ENCODE measurements around the gene INTS1. TPM values are rescaled to one million over a fixed set of nuclear protein-coding genes. Genes with fewer than 3 reads are reported as not detected.
A peak's percentile ranks its signal among the peaks of the same experiment; 100 is the strongest.

Gene INTS1
- polyA plus RNA-seq, 3 donors = 5.5 to 64.3 (median 7.3) TPM

GRCh38 chr7:1536743-1537534, 32.8 kb upstream of the INTS1 start:
- H3K36me3 Mint-ChIP-seq = peaks cover 24 to 49% of the 10 kb centered on the region in 2 donors
- no peak overlapping the region for H2AFZ ChIP-seq (ENCODE audit: insufficient read depth, low read depth, low read length, poor library complexity, severe bottlenecking)
- H3K79me2 ChIP-seq (ENCODE audit: insufficient read depth, low read length) = peaks cover 60% of the 10 kb centered on the region
- intact Hi-C loops (cut with micrococcal nuclease) = loop anchor here in 1 of 2 donors (10.0 kb wide), 1 partner anchor 988 kb away; no protein-coding TSS in a partner anchor
- H4K20me1 ChIP-seq (ENCODE audit: insufficient read depth, low read length) = peaks cover 95% of the 10 kb centered on the region
- peaks cover 24% of the 10 kb centered on the region for H3K4me1 Mint-ChIP-seq
- no peak overlapping the region for H3K4me3 ChIP-seq (replicated peaks in 1 of 3; ENCODE audit: low read depth in 2 of 3, low read length in 3 of 3)
- no peaks in the 10 kb centered on the region for H3K9me3 Mint-ChIP-seq
- H3K27ac Mint-ChIP-seq = peak overlapping the region in 1 of 7 donors; percentile 40
- no peak overlapping the region for H3K4me3 Mint-ChIP-seq
- no peak overlapping the region for H3K4me2 ChIP-seq (replicated peaks; ENCODE audit: extremely low read depth, low read length, poor library complexity, severe bottlenecking)
- TF ChIP-seq CTCF (IDR thresholded peaks at IDR 0.05) = no peak
- H3K27me3 ChIP-seq (ENCODE audit: control insufficient read depth in 2 of 2, insufficient read depth in 2 of 2, low read length in 2 of 2) = no peaks in the 10 kb centered on the region
- DNase-seq = no peak
- H3K9ac ChIP-seq (ENCODE audit: insufficient read depth, low read length, poor library complexity, severe bottlenecking) = no peak overlapping the region
- peaks cover 21 to 22% of the 10 kb centered on the region in 2 donors for H3K4me1 ChIP-seq (ENCODE audit: control insufficient read depth in 1 of 2, insufficient read depth in 2 of 2, low read length in 2 of 2)
- H3K27me3 Mint-ChIP-seq (ENCODE audit: low read depth in 3 of 3) = peaks cover 0 to 4% (median 0%) of the 10 kb centered on the region in 3 donors
- H3K27ac ChIP-seq (ENCODE audit: low read depth in 1 of 2, low read length in 2 of 2) = no peak overlapping the region
- peaks cover 46 to 53% of the 10 kb centered on the region in 2 donors for H3K36me3 ChIP-seq (replicated peaks in 1 of 2; ENCODE audit: control insufficient read depth in 1 of 2, insufficient read depth in 2 of 2, low read length in 2 of 2)
- WGBS (ENCODE audit: insufficient coverage) = 91% methylated on average over 46 of the region's 52 CpGs
- no peaks in the 10 kb centered on the region for H3K9me3 ChIP-seq (replicated peaks in 1 of 2; ENCODE audit: control insufficient read depth in 1 of 2, insufficient read depth in 1 of 2, low read length in 2 of 2)

GRCh38 chr7:1536455-1536742, 32.2 kb upstream of the INTS1 start:
- intact Hi-C loops (cut with micrococcal nuclease) = loop anchor here in 1 of 2 donors (10.0 kb wide), 1 partner anchor 988 kb away; no protein-coding TSS in a partner anchor
- Histone ChIP-seq H3K79me2 (ENCODE audit: insufficient read depth, low read length) (peaks cover 66% of the 10 kb centered on the region), H3K36me3 (replicated peaks in 1 of 2; ENCODE audit: control insufficient read depth in 1 of 2, insufficient read depth in 2 of 2, low read length in 2 of 2) (peaks cover 40 to 48% of the 10 kb centered on the region in 2 donors), H3K4me3 (replicated peaks in 1 of 3; ENCODE audit: low read depth in 2 of 3, low read length in 3 of 3) (no peak overlapping the region), H3K4me2 (replicated peaks; ENCODE audit: extremely low read depth, low read length, poor library complexity, severe bottlenecking) (no peak overlapping the region), H2AFZ (ENCODE audit: insufficient read depth, low read depth, low read length, poor library complexity, severe bottlenecking) (no peak overlapping the region), H4K20me1 (ENCODE audit: insufficient read depth, low read length) (peaks cover 95% of the 10 kb centered on the region), H3K27ac (ENCODE audit: low read depth in 1 of 2, low read length in 2 of 2) (no peak overlapping the region), H3K27me3 (ENCODE audit: control insufficient read depth in 2 of 2, insufficient read depth in 2 of 2, low read length in 2 of 2) (no peaks in the 10 kb centered on the region), H3K9ac (ENCODE audit: insufficient read depth, low read length, poor library complexity, severe bottlenecking) (no peak overlapping the region), H3K4me1 (ENCODE audit: control insufficient read depth in 1 of 2, insufficient read depth in 2 of 2, low read length in 2 of 2) (peaks cover 27 to 28% of the 10 kb centered on the region in 2 donors), H3K9me3 (replicated peaks in 1 of 2; ENCODE audit: control insufficient read depth in 1 of 2, insufficient read depth in 1 of 2, low read length in 2 of 2) (no peaks in the 10 kb centered on the region)
- peaks cover 24% of the 10 kb centered on the region for H3K4me1 Mint-ChIP-seq
- no peaks in the 10 kb centered on the region for H3K9me3 Mint-ChIP-seq
- WGBS (ENCODE audit: insufficient coverage) = 95% methylated on average over 7 of the region's 7 CpGs
- peaks cover 23 to 45% of the 10 kb centered on the region in 2 donors for H3K36me3 Mint-ChIP-seq
- no peak for TF ChIP-seq CTCF (IDR thresholded peaks at IDR 0.05)
- H3K4me3 Mint-ChIP-seq = no peak overlapping the region
- DNase-seq = no peak
- H3K27ac Mint-ChIP-seq = peak overlapping the region in 2 of 7 donors; percentile 6 to 54
- H3K27me3 Mint-ChIP-seq (ENCODE audit: low read depth in 3 of 3) = peaks cover 0 to 4% (median 0%) of the 10 kb centered on the region in 3 donors
